ENCODE data around the gene DUS2. TPM values are rescaled to one million over a fixed set of nuclear protein-coding genes. Genes with fewer than 3 reads are reported as not detected.
"Not testable (repeated sequence)": the region's sequence is repeated elsewhere in the genome, so short reads cannot be mapped to it uniquely, and the experiment has no call there.

The DUS2 gene
- total and polyA plus RNA-seq, 2 of the 8 experiments (the other 6 are each of a cell fraction or from before 2014, with no cell fraction given), result 17.2 to 27.0 TPM

GRCh38 chr16:68114939-68115338, 91.9 kb downstream of the DUS2 start:
- FAIRE-seq; H3K9ac ChIP-seq (replicated peaks in 1 of 4; ENCODE audit: extremely low read depth in 1 of 4, low read depth in 3 of 4, low read length in 3 of 4); H2BK120ac ChIP-seq (replicated peaks; ENCODE audit: low read depth, low read length); H3K23me2 ChIP-seq (ENCODE audit: low read depth, low read length); DNase-seq (ENCODE audit: low read depth in 1 of 2, low spot score in 2 of 2); H2BK15ac ChIP-seq (ENCODE audit: low read length); H3K36me3 ChIP-seq (ENCODE audit: control insufficient read depth in 2 of 4, insufficient read depth in 4 of 4, low read length in 3 of 4); H3K27ac ChIP-seq (ENCODE audit: low read depth, low read length); H3K27me3 ChIP-seq (replicated peaks in 1 of 4; ENCODE audit: control insufficient read depth in 3 of 4, extremely low read depth in 1 of 4, insufficient read depth in 3 of 4, low read length in 3 of 4); H2BK20ac ChIP-seq (ENCODE audit: low read length); H3K9me3 ChIP-seq (ENCODE audit: insufficient read depth in 2 of 2, low read depth in 1 of 2, low read length in 1 of 2); H4K8ac ChIP-seq (ENCODE audit: extremely low read depth, insufficient read depth, low read length); POLR2A ChIA-PET (ENCODE audit: partially characterized antibody); H3K4me2 ChIP-seq (ENCODE audit: insufficient read depth in 1 of 2, low read depth in 2 of 2, low read length in 2 of 2); H3K18ac ChIP-seq (ENCODE audit: extremely low read depth, low read length); H3K4ac ChIP-seq (replicated peaks; ENCODE audit: insufficient read length, low read depth, low read length); H2AFZ ChIP-seq (ENCODE audit: low read length); H4K5ac ChIP-seq (ENCODE audit: insufficient read length, low read depth, low read length); H4K20me1 ChIP-seq (replicated peaks in 1 of 2; ENCODE audit: control insufficient read depth in 1 of 2, insufficient read depth in 2 of 2, low read length in 2 of 2); H4K91ac ChIP-seq (replicated peaks; ENCODE audit: insufficient read length, low read length); H3K23ac ChIP-seq (ENCODE audit: insufficient read length); H2BK5ac ChIP-seq (ENCODE audit: low read depth, low read length); H3K4me3 ChIP-seq (ENCODE audit: extremely low read depth in 1 of 4, insufficient read depth in 2 of 4, low read depth in 3 of 4, low read length in 4 of 4); H2AK5ac ChIP-seq (ENCODE audit: low read depth, low read length); H3K56ac ChIP-seq (replicated peaks; ENCODE audit: insufficient read length, low read depth, low read length); H2BK12ac ChIP-seq (ENCODE audit: low read depth, low read length); H3K14ac ChIP-seq (ENCODE audit: insufficient read length); H3K4me1 ChIP-seq (replicated peaks in 1 of 4; ENCODE audit: control insufficient read depth in 3 of 4, insufficient read depth in 4 of 4, low read length in 3 of 4): not testable (repeated sequence)
- H3K79me1 ChIP-seq (ENCODE audit: low read depth, low read length), result peaks cover 13% of the 10 kb centered on the region
- WGBS, 2 experiments (ENCODE audit: extremely low coverage in 1 of 2, insufficient coverage in 1 of 2, insufficient read length in 1 of 2, insufficient replicate concordance in 2 of 2, low coverage in 1 of 2, low lambda C conversion rate in 2 of 2, missing lambda C conversion rate in 1 of 2), result 95% methylated on average over 8 of the region's 8 CpGs; no CpG with 5 or more reads in 1 of the 2 experiments
- CTCF ChIA-PET (ENCODE audit: partially characterized antibody), result interaction anchor here (0.7 to 0.8 kb wide), 2 partner anchors 18 to 101 kb away, joined by 3 to 4 read pairs; no protein-coding TSS in a partner anchor
- peaks cover 0 to 86% of the 10 kb centered on the region in 2 experiments; a peak in 2 of 4 replicates for H3K79me2 ChIP-seq (ENCODE audit: control insufficient read depth in 1 of 2, insufficient read depth in 2 of 2, low read length in 2 of 2)

Data from H1 (cell line).